ENCODE measurements around the gene HJURP.

The HJURP gene

DNA sequence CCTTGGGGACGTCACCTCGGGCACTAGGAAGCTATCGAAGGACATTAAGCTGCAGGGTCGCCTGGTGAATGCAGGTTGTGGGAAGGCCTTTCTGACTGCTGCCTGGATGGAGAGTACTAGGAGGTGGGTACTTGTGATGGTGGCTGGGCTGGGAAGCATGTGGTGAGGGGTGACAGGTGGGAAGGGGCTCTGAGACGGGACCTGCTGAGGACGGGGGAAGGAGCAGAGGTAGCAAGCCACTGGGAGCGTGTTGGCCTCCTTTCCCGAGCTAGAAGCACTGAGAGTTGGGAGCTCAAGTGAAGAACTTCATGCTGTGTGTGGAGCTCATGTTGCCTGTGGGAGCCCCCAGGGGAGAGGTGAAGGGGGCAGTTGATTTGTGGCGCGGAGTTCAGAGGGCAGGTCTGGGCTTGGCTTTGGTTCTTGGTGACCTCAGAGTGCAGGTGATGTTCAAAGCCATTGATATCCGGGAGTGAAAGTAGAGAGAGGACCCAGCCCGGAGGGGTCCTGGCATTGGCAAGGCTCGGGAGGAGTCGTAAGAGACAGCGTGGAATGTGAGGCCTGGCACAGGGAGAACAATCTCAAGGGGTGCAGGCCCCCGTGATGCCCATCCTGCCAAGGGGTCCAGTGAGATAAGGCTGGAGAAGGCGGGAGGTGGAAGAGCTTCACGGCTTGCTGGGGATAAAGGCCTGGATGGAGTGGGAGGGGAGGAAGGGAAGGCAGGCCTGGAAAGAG is 63.0 kb downstream of the HJURP start:
- DNase-seq: no peak

DNA sequence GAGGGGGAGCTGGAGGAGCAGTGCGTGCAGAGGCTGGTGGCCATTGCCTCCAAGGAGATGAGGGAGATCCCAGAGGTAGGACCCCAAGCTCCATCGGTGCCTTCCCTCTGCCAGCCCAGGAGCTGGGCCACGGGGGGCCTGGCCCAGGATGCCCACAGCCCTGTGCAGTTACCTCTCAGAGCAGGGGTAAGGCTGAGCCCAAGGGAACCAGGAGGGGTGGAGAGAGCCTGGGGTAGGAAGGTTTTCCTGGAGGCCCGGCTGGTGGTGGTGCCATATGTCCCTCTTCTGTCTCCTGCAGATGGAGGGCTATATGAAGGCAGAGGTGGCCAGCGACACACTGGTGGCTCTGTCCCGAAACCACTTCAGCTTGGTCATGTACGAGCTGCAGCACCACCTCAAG is 64.8 kb downstream of the HJURP start:
- no peak for DNase-seq
